Measurements from ENCODE around the gene UNC93B1. TPM values are rescaled to one million over a fixed set of nuclear protein-coding genes. Genes with fewer than 3 reads are reported as not detected.

UNC93B1 gene
- total RNA-seq, 1 experiment from 2014 or later: 14.7 TPM

- peaks cover 74% of the 10 kb centered on the region for H3K36me3 Mint-ChIP-seq (ENCODE audit: insufficient read depth, unreplicated experiment)
- BruUV-seq (replicated peaks): no TSS peak
- POLR2A ChIA-PET: interaction anchor here (1.1 to 6.4 kb wide), 3 partner anchors 9 to 152 kb away, joined by 3 to 46 read pairs (median 5); partner anchors contain the start of genes ALDH3B1 and NDUFS8
Observed at GRCh38 chr11:68021167-68021787, 17.4 kb upstream of the UNC93B1 start.

GRCh38 chr11:68020575-68020974 is 16.7 kb upstream of the UNC93B1 start:
- ChIA-PET CTCF (interaction anchor here (0.6 to 4.1 kb wide), 7 partner anchors 9 to 365 kb away, joined by 3 to 34 read pairs (median 3); partner anchors contain the start of gene ALDH3B1), POLR2A (interaction anchor here (0.6 to 6.4 kb wide), 4 partner anchors 11 to 334 kb away, joined by 3 to 46 read pairs (median 3); partner anchors contain the start of gene ALDH3B1)
- H3K27me3 Mint-ChIP-seq (ENCODE audit: insufficient read depth, unreplicated experiment): no peaks in the 10 kb centered on the region
- H3K4me1 Mint-ChIP-seq (ENCODE audit: insufficient read depth, unreplicated experiment): peaks cover 44% of the 10 kb centered on the region
- H3K36me3 Mint-ChIP-seq (ENCODE audit: insufficient read depth, unreplicated experiment): peaks cover 70% of the 10 kb centered on the region
- peak; percentile 25 for TF ChIP-seq CTCF (IDR thresholded peaks at IDR 0.05; ENCODE audit: unreplicated experiment)
- peak overlapping the region; percentile 92 for H3K27ac Mint-ChIP-seq (ENCODE audit: low read depth, unreplicated experiment)
- no peaks in the 10 kb centered on the region for H3K9me3 Mint-ChIP-seq (ENCODE audit: unreplicated experiment)
- intact Hi-C loops (cut with micrococcal nuclease): no loop called here
- peak; percentile 90 for DNase-seq (ENCODE audit: unreplicated experiment)
- no TSS peak for BruUV-seq (replicated peaks)
- no peak overlapping the region for H3K4me3 Mint-ChIP-seq (ENCODE audit: unreplicated experiment)

More at GRCh38 chr11:68021167-68021787, 17.4 kb upstream of the UNC93B1 start:
- peak; percentile 73 for DNase-seq (ENCODE audit: unreplicated experiment)
- intact Hi-C loops (cut with micrococcal nuclease): loop anchor here (1.0 kb wide), 1 partner anchor 12 kb away; no protein-coding TSS in a partner anchor
- CTCF ChIA-PET: interaction anchor here (0.6 to 4.1 kb wide), 6 partner anchors 11 to 430 kb away, joined by 3 to 34 read pairs (median 3); partner anchors contain the start of gene ALDH3B1
- Mint-ChIP-seq H3K4me3 (ENCODE audit: unreplicated experiment) (no peak overlapping the region), H3K4me1 (ENCODE audit: insufficient read depth, unreplicated experiment) (peaks cover 40% of the 10 kb centered on the region), H3K27me3 (ENCODE audit: insufficient read depth, unreplicated experiment) (no peaks in the 10 kb centered on the region), H3K27ac (ENCODE audit: low read depth, unreplicated experiment) (peak overlapping the region; percentile 92), H3K9me3 (ENCODE audit: unreplicated experiment) (no peaks in the 10 kb centered on the region)
- peak; percentile 50 for TF ChIP-seq CTCF (IDR thresholded peaks at IDR 0.05; ENCODE audit: unreplicated experiment)

- ChIA-PET CTCF (interaction anchor here (0.6 to 4.1 kb wide), 2 partner anchors 9 to 279 kb away, joined by 4 to 34 read pairs; partner anchors contain the start of gene ALDH3B1), POLR2A (interaction anchor here (0.6 to 6.4 kb wide), 3 partner anchors 10 to 666 kb away, joined by 3 to 46 read pairs (median 3); partner anchors contain the start of genes ALDH3B1 and POLD4)
- peaks cover 51% of the 10 kb centered on the region for H3K4me1 Mint-ChIP-seq (ENCODE audit: insufficient read depth, unreplicated experiment)
- no peak for TF ChIP-seq CTCF (IDR thresholded peaks at IDR 0.05; ENCODE audit: unreplicated experiment)
- BruUV-seq (replicated peaks): no TSS peak
- intact Hi-C loops (cut with micrococcal nuclease): no loop called here
- DNase-seq (ENCODE audit: unreplicated experiment): no peak
- H3K4me3 Mint-ChIP-seq (ENCODE audit: unreplicated experiment): no peak overlapping the region
- H3K27me3 Mint-ChIP-seq (ENCODE audit: insufficient read depth, unreplicated experiment): no peaks in the 10 kb centered on the region
- no peaks in the 10 kb centered on the region for H3K9me3 Mint-ChIP-seq (ENCODE audit: unreplicated experiment)
- no peak overlapping the region for H3K27ac Mint-ChIP-seq (ENCODE audit: low read depth, unreplicated experiment)
- H3K36me3 Mint-ChIP-seq (ENCODE audit: insufficient read depth, unreplicated experiment): peaks cover 73% of the 10 kb centered on the region
Observed at GRCh38 chr11:68019486-68019885, 15.6 kb upstream of the UNC93B1 start.

GRCh38 chr11:68018730-68019190 is 14.9 kb upstream of the UNC93B1 start:
- no TSS peak for BruUV-seq (replicated peaks)
- intact Hi-C loops (cut with micrococcal nuclease): no loop called here

More at GRCh38 chr11:68018730-68019190, 14.9 kb upstream of the UNC93B1 start:
- Mint-ChIP-seq H3K4me1 (ENCODE audit: insufficient read depth, unreplicated experiment) (peaks cover 58% of the 10 kb centered on the region), H3K9me3 (ENCODE audit: unreplicated experiment) (no peaks in the 10 kb centered on the region), H3K27ac (ENCODE audit: low read depth, unreplicated experiment) (no peak overlapping the region), H3K4me3 (ENCODE audit: unreplicated experiment) (no peak overlapping the region), H3K27me3 (ENCODE audit: insufficient read depth, unreplicated experiment) (no peaks in the 10 kb centered on the region), H3K36me3 (ENCODE audit: insufficient read depth, unreplicated experiment) (peaks cover 66% of the 10 kb centered on the region)
- CTCF ChIA-PET: interaction anchor here (0.6 to 4.1 kb wide), 3 partner anchors 8 to 279 kb away, joined by 3 to 34 read pairs (median 4); partner anchors contain the start of gene ALDH3B1
- POLR2A ChIA-PET: interaction anchor here (1.0 to 6.4 kb wide), 2 partner anchors 9 to 12 kb away, joined by 3 to 46 read pairs; partner anchors contain the start of gene ALDH3B1
- TF ChIP-seq CTCF (IDR thresholded peaks at IDR 0.05; ENCODE audit: unreplicated experiment): no peak
- no peak for DNase-seq (ENCODE audit: unreplicated experiment)
